Epithelial cell of prostate (primary cell): ENCODE measurements around the gene MAGI1.

Experiments
- DNase-seq: peaks from one replicate; pipeline ENCODE4 v3.0.0-alpha.2; 2011; ENCODE audit warnings: low read depth, low spot score
- H3K27ac ChIP-seq: fragments of 450-650 bp; 2 replicates; pipeline ENCODE4 v1.5.1; 2017; ENCODE audit warnings: mild to moderate bottlenecking

The MAGI1 gene

DNA sequence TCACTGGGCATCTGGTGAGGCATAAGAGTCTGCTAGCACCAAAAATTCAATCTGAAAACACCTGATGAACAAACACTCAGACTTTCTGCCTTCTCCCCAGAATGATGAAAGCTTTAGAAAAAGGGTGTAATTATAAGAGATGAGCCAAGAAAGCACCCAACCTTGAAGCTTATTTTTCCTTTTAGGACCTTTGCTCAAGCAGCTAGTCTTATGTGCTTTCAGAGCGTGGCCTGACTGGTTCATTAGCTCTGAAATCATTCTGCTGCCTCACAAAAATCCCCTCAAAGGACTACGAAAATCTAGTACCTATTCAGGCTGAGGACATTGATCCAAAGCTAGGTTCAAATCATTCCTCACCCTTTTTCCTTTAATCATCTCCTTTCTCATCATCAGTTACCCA lies 662.3 kb downstream of the MAGI1 start:
- DNase-seq: no peak
- H3K27ac ChIP-seq: no peak overlapping the region

DNA sequence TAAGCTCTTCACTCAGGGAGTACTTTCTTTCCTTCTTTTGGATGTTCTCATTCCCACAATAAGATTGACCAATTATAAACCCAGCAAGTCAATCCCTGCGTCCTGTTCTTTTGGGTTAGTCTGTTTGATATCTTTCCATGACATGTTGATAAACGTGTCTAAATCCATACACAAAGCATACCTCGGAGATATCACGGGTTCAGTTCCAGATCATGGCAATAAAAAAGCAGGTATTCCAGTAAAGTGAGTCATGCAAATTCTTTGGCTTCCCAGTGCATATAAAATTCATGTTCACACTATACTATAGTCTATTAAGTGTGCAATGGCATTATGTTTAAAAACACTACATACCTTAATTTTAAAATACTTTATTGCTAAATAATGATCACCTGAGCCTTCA lies 667.7 kb downstream of the MAGI1 start:
- H3K27ac ChIP-seq: no peak overlapping the region
- peak; percentile 3 for DNase-seq

DNA sequence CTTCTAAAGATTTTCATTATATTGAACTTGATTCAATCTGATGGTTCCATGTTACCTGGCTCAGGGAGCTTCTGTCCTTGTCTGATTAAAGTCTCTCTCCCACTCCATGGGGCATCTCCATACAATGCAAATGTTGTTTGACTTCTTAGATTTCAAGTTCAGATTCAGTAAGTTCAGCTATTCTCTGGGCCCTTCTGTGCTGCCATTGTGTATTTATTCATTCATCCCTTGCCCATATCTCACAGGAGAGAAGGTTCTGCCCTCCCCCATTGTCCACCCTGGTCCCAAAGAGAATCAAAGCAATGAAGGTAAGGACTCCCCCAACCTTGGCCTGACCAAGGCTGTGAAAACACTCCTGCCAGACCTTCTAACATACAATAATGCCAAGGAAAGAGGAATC lies 669.9 kb downstream of the MAGI1 start:
- DNase-seq: no peak
- H3K27ac ChIP-seq: no peak overlapping the region

DNA sequence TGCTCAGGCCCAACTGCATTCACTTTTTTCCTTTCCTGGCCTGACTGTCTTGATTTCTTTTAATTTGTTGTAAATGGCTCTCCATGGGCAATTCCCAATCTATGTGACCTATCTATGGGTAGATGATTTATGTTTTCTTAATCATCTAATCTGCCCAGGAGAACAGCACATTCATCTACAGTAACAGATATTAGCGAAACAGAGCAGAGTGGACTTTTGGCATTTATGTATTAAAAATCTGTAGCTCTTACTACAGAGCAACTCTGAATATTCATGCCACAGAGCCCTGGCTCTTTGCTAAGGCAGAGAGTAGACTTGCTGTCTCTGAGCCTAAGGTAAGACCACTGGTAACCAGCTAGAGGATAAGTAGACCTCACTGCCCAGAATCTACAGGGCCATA lies 676.0 kb downstream of the MAGI1 start:
- no peak for DNase-seq
- H3K27ac ChIP-seq: no peak overlapping the region

DNA sequence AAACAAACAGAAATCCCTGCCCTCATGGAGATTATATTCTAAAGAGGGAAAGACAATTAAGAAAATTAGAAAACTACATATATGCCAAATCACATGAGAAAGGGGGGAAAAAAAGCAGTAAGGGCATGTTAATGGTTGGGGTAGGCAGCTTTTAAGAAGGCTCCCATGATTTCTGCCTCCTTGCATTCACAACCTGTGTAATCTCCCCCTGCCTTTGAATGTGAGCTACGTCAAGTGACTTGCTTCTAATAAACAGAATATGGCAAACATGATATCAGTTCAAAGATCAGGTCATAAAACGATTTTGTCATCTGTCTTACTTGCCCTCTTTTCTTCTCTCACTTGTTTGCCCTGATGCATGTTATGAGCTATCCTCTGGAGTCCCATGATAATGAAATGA lies 677.3 kb downstream of the MAGI1 start:
- no peak for DNase-seq

DNA sequence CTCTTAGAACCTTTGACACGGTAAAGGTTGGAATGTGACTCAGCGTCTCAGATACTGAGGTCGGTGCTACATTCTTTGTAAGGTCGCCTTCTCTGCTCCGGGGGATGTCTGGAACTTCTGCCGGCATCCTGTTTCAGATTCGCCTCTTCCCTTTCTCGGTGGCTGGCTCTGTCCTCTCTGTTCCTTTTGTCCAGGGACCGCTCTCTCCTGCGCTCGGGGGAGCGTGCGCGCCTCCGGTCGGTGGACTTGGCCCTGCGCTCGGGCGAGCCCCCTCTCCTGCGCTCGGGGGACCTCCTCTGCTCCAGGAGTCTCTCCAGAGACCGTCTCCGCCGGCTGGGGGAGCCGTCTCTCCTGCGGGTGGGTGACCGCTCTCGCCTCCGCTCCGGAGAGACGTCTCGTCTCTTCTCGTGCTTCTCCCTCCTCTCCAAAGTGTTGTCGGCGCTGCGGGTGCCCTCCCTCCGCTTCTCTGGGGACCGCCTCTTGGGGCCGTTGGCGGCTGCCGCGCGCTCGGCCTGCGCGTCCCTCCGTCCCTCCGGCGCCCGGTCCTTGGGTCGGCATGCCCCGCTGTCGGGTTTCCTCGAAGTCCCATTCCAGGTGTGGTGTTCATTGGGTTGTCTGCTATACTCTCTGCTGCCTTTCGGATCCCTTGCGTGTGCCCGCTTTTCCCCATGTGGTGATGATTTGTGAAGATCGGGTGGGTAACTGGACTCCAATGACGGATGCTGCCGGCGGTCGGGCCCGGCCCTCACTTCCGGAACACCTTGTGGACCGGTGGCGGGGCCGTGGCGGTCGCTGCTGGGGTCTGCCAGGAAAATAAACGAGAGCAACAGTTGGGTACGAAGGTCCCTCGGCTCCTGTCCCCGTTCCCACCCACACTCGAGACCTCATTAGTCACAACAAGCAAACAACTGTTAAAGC lies 682.1 kb downstream of the MAGI1 start:
- no peak overlapping the region for H3K27ac ChIP-seq
- no peak for DNase-seq

More for the DNA sequence above, 677.3 kb downstream of the MAGI1 start:
- no peak overlapping the region for H3K27ac ChIP-seq

DNA sequence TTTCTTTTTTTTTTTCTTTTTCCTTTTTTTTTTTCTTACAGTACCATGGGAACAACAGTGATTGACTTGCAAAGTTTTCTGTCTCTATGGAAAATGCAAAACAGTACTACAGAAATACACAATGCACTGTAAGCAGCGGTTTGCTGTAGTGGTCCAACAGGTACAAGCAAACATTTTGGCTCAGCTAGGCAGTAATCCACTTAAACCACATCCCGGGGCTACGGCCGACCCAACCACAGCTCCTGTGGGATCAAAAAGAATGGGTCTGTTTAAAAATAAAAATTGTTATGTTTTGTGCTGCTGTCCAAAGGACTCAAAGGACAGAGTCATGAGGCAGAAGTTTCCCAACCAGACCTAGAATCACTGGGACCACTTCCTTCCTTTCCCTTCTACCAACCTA lies 683.8 kb downstream of the MAGI1 start:
- no peak for DNase-seq
- no peak overlapping the region for H3K27ac ChIP-seq

DNA sequence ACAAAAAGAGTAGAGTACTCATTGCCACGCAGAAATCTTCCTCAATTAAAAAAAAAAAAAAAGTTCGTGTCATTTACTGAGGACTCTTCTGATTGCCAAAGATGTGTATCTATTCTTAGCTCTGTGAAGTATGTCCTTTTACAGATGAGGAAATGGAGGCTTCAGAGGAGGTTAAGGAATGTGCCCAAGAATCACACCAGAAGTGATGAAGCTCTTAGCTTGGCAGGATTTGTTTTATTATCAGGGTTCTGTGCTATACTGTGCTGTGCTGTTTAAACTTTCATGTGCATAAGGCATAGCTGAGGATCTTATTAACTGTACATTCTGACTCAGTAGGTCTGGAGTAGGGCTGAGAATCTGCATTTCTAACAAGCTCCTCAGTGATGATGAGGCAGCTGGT lies 685.8 kb downstream of the MAGI1 start:
- DNase-seq: no peak
- no peak overlapping the region for H3K27ac ChIP-seq

DNA sequence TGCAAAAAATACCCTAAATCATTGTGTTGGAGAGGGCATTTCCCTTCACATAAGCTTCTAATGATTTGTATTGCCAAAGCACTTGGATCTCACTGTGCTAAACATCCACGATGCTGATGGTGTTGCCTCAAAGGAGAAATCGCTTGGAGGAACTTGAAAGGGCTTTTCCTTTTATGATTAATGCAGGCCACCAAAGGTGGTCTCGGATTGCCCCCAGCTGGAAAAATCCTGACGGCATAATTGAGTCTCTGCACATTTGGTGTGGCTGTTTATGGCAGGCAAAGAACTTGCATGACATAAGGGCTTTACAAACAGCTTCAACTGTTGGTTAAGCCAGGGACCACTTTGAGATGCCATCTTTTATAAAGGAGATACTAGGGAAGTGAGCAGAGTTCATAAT lies 687.0 kb downstream of the MAGI1 start:
- DNase-seq: no peak

DNA sequence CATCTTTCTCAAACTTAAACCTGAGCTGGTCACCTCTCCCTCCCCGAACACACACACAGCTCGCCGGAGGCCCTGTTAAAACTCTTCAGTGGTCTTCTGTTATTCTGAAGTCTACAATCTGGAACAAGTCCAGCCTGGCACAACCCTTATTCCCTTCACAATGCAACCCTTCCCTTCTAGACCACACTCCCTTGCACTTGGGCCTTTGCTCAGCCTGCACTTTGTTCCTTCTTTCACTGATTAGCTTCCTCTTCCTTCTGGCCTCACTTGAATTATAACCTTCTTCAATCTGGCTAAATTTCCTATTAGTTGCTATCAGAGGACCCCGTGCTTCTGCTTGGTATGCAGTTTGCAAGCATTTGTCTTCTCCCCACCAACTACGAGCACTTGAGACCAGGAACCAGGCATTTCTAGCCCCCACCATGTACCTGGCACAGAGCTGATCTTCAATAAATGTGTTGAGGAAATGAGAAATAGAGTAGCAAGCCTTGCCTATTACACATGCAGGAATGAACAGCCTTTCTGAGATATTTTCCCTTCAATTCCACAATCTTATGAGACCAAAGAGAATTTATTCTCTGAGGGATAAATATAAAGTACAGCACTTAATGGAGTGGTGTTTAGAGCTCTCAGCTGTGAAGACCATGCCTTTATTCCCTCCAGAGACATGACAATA lies 687.8 kb downstream of the MAGI1 start:
- no peak overlapping the region for H3K27ac ChIP-seq
- DNase-seq: no peak

More for the DNA sequence above, 687.0 kb downstream of the MAGI1 start:
- H3K27ac ChIP-seq: no peak overlapping the region

DNA sequence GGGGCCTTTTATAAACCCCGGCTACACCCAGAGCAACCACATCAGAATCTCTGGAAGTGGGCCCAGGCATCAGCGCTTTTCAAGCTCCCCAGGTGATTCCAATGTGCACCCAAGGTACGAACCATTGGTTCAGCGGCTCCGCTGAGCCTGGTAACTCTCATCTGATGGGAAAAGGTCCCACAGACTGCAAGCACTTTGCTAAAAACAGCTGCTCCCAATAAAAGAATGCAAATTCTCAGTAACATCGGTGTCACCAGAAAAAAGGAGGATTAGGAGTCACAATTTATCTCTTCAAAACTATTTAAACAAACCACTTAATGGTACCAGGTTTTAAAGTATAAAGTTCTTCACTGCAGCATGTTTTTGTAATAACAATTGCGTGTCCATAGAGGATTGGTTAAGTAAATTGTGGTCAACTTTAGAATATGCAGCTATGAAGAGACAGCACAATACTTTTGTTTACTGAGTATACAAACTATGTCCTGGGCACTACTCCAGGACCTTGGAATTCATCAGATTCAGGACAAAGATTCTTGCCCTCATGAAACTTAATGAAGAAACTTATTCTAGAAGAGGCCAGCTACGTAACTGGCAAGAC lies 690.2 kb downstream of the MAGI1 start:
- no peak for DNase-seq

DNA sequence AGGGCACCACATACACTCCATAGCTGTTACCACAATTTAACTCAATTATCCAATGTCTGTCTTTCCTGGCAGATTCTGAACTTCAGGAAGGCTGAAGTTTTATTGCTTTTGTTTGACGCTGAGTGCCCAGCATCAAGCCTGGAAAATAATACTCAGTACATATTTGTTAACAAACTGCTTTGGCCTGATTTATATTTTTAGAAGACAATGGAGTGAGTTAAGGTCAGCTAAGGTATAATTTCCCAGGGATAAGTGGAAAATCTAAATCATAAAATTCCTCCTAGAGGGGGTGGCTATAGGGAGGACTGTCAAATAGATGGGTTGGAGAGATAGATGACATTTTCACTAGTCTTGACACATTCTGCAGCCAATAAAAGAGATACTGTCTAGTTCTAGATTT lies 691.6 kb downstream of the MAGI1 start:
- DNase-seq: no peak
- no peak overlapping the region for H3K27ac ChIP-seq

More for the DNA sequence above, 690.2 kb downstream of the MAGI1 start:
- H3K27ac ChIP-seq: no peak overlapping the region

DNA sequence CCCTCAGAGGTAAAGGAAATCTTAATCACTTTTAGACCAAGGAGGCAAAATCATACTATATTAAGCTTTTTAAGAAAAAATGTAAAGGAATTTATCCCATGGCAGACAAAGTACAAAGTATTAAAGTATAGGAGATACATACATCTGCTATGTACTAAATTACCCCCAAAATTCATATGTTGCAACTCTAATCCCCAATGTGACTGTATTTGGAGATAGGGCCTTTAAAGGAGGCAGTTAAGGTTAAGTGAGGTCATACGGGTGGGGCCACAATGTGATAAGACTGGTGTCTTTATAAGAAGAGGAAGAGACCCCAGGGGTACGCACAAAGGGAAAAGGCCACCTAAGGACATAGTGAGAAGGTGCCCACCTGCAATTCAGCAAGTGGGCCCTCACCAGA lies 693.9 kb downstream of the MAGI1 start:
- no peak overlapping the region for H3K27ac ChIP-seq
- DNase-seq: no peak

DNA sequence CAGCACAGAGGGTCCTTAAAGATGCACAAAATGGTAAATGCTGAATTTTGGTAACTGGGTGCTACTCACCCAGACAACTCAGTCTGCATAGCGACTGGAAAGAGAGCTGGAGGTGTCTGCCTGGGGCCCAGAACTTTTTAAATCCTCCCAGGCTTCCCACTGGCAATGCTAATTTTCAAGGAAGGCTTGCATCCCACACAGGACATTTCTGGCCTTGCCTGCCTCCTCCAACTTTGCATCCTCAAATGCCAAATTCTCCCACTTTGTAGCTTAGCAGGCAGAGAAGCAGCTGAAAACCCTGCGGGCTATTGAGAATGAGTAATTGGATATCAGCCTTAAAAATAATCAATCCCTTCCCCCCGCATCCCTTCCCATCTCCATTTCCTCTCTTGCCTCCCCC lies 694.3 kb downstream of the MAGI1 start:
- H3K27ac ChIP-seq: no peak overlapping the region
- no peak for DNase-seq

DNA sequence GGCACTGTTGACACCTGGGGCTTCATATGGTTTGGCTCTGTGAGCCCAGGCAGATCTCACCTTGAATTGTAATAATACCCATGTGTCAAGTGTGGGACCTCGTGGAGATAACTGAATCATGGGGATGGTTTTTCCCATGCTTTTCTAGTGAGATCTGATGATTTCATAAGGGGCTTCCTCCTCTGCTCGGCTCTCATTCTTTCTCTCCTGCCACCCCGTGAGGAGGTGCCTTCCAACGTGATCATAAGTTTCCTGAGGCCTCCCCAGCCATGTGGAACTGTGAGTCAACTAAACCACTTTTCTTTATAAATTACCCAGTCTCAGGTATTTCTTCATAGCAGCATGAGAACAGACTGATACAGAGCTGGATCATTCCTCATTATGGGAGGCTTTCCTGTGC lies 695.0 kb downstream of the MAGI1 start:
- no peak overlapping the region for H3K27ac ChIP-seq

DNA sequence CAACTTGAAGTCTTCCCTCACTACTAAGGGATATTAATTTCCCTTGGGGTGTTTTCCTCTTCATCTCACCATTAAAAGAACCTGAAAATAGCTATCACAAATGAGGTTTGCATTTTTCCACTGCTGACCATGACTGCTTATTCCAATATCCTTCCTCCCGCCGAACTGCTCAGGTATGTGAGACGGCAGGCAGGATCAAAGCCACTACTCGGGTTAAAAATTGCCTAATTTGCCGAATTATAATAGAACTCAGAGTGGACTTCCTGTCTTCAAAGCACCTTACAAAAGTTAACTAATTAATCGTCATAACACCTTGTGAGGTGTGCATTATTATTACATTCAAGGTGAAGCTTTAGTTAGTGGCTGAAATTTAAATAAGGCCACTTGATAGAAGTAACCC lies 695.7 kb downstream of the MAGI1 start:
- H3K27ac ChIP-seq: no peak overlapping the region
- no peak for DNase-seq

More for the DNA sequence above, 695.0 kb downstream of the MAGI1 start:
- no peak for DNase-seq

DNA sequence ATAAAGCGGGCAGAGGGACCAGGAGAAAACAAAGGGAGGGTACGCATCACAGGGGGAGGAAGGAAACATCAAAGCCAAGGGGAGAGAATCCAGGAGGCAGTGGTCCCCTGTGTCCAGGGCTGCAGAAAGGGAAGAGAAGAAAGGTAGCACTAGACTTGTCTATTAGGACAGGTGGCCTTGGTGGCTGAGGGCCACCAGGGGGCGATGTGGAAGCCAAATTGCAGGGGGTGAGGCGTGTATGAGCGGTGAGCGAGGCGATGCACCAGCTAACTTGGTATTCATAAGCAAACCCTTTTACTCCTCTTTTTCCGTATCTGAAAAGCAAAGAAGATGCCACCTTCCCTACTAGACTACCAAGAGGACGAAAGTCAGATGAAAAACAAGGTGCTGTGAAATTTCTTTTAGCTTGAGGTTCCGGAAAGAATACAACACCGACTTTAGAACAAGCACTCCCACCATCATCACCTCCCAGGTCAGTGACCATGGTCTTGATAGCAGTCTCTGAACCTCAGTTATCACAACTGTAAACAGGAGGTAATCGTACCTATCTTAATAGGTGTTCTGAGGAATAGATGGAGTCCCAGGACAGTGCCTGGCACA lies 696.5 kb downstream of the MAGI1 start:
- H3K27ac ChIP-seq: no peak overlapping the region
- peak; percentile 10 for DNase-seq

DNA sequence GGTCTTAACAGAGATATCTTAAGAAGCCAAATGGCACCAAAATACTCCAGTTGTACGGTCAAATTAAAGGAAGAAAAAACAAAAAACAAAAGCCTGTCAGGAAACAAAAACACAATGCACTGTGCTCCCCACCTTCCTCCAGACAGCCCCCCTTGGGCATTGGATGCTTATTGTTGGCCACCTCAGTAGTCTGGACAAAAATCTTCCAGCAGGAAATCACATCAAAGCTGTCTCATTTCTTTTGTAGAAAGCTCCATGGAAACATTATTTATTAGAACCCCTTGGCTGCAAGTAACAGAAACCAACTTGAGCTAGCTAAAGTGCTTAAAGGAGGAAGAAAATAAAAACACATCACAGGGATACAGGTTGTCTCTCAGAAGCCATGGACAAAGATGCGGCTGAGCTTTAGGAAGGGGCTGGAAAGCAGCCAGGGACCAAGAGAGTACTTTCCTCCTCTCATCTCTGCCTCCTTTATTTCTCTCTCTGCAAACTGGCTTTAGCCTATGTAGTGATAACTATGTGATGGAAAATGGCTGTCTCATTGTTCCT lies 699.5 kb downstream of the MAGI1 start:
- DNase-seq: no peak
- H3K27ac ChIP-seq: no peak overlapping the region

DNA sequence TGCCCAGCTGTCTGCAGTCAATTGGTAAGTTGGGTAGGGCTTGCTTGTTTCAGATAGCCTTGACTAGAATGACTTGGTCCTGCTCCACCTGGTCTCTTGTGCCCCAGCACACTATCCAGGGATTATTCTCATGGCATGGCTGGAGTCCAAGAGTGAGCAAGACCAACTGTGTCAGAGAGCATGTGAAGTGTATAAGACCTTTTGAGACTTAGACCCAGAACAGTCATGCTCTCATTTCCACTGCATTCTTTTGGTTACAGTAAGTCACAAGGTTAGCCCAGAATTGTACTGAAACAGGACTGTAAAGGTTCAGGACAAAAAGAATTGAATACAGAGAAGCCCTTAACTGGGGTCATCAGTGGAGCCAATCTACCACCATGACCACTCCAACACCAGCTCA lies 700.1 kb downstream of the MAGI1 start:
- H3K27ac ChIP-seq: no peak overlapping the region
- no peak for DNase-seq

DNA sequence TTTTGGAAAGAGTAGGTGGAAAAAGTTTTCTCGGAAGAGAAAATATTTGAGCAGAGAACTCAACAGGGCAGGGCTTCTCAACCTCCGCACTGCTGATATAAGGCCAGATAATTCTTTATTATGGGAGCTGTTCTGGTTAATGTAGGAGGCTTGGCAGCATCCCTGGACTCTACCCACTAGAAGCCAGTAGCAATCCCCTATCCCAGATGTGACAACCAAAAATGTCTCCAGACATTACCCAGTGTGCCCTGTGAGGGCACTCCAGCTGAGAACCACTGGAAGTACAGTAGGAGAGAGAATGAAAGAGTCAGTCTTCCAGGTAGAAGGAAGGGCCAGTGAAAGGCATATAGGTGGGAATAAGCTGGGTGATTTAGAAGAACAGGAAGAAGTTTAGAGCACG lies 703.1 kb downstream of the MAGI1 start:
- DNase-seq: no peak
- H3K27ac ChIP-seq: no peak overlapping the region
